Naive thymus-derived CD4-positive, alpha-beta T cell (primary cell): ENCODE results near the gene COL9A1. TPM values are rescaled to one million over a fixed set of nuclear protein-coding genes. Genes with fewer than 3 reads are reported as not detected.

ENCODE experiments used
- ATAC-seq: fragments of 150-1000 bp; cut with Tn5 transposase; 2 replicates; pipeline ENCODE4 v1.10.0; 2021; ENCODE audit warnings: mild to moderate bottlenecking, moderate library complexity
- CTCF ChIA-PET: fragments of 350-600 bp; sonication (Branson Sonifier 250); formaldehyde crosslinking; loops from one replicate; lab custom pipeline; 2021; ENCODE audit warnings: antibody characterized with exemption; lab: Charles Lee
- POLR2A ChIA-PET: fragments of 350-600 bp; sonication (Branson Sonifier 250); formaldehyde crosslinking; loops from one replicate; lab custom pipeline; 2021; ENCODE audit warnings: antibody characterized with exemption, inconsistent platforms; lab: Charles Lee
- DNase-seq, 9 donors: peaks; one replicate each; pipeline versions ENCODE4 v3.0.0 to v3.0.0-alpha.2; 2020 to 2022; ENCODE audit warnings: mixed read lengths in 1 of 9
- H3K27ac ChIP-seq: one replicate; pipeline ENCODE4 v1.7.0; 2013; ENCODE audit warnings: mild to moderate bottlenecking, low read depth, low read length, moderate library complexity
- H3K27me3 ChIP-seq, 2 donors: one replicate each; pipeline ENCODE4 v1.7.0; 2013; ENCODE audit warnings: low read length in 2 of 2, mild to moderate bottlenecking in 2 of 2, moderate library complexity in 2 of 2; ENCODE audit not compliant: control insufficient read depth in 2 of 2, insufficient read depth in 2 of 2
- H3K36me3 ChIP-seq, 3 experiments: 1 replicate in 2 of 3; 2 replicates in 1 of 3; pipeline ENCODE4 v1.7.0; 2013; ENCODE audit warnings: low read length in 3 of 3, mild to moderate bottlenecking in 3 of 3, moderate library complexity in 1 of 3; ENCODE audit not compliant: insufficient read depth in 3 of 3, control insufficient read depth in 2 of 3
- H3K4me1 ChIP-seq, 2 donors: one replicate each; pipeline ENCODE4 v1.7.0; 2013; ENCODE audit warnings: low read length in 2 of 2, mild to moderate bottlenecking in 2 of 2, moderate library complexity in 1 of 2; ENCODE audit not compliant: control insufficient read depth in 2 of 2, insufficient read depth in 2 of 2
- H3K4me3 ChIP-seq: 2 replicates; pipeline ENCODE4 v1.7.0; 2013; ENCODE audit warnings: mild to moderate bottlenecking, low read length
- H3K9me3 ChIP-seq, 3 experiments: 1 replicate in 2 of 3; 2 replicates in 1 of 3; pipeline ENCODE4 v1.7.0; 2013; ENCODE audit warnings: low read length in 3 of 3; ENCODE audit not compliant: control insufficient read depth in 2 of 3
- H3K27ac Mint-ChIP-seq, 9 donors: one replicate each; pipeline ENCODE4 v1.8.0; 2020 to 2022; ENCODE audit warnings: mixed read lengths in 9 of 9, mild to moderate bottlenecking in 8 of 9, moderate library complexity in 5 of 9, inconsistent platforms in 2 of 9
- H3K27me3 Mint-ChIP-seq, 5 donors: one replicate each; pipeline ENCODE4 v1.8.0; 2021 to 2022; ENCODE audit warnings: mixed read lengths in 5 of 5, mild to moderate bottlenecking in 1 of 5
- H3K36me3 Mint-ChIP-seq, 5 donors: one replicate each; pipeline ENCODE4 v1.8.0; 2020 to 2022; ENCODE audit warnings: mixed read lengths in 5 of 5, mild to moderate bottlenecking in 3 of 5, inconsistent platforms in 1 of 5
- H3K4me1 Mint-ChIP-seq, 7 donors: one replicate each; pipeline ENCODE4 v1.8.0; 2020 to 2022; ENCODE audit warnings: mixed read lengths in 7 of 7, mild to moderate bottlenecking in 3 of 7, inconsistent platforms in 1 of 7
- H3K4me3 Mint-ChIP-seq, 10 donors: one replicate each; pipeline ENCODE4 v1.8.0; 2020 to 2022; ENCODE audit warnings: mild to moderate bottlenecking in 10 of 10, mixed read lengths in 10 of 10, moderate library complexity in 6 of 10, inconsistent platforms in 2 of 10
- H3K9me3 Mint-ChIP-seq, 11 donors: one replicate each; pipeline ENCODE4 v1.8.0; 2020 to 2022; ENCODE audit warnings: mixed read lengths in 11 of 11, mild to moderate bottlenecking in 4 of 11, inconsistent platforms in 1 of 11, moderate library complexity in 1 of 11
- intact Hi-C, 2 donors: fragments of 100-400 bp; cut with micrococcal nuclease; formaldehyde crosslinking; loops; one replicate each; pipeline ENCODE4 v1.15.1; 2023
- polyA plus RNA-seq, 2 donors: library from polyadenylated mRNA; unstranded; fragments of 300-500 nt; fragmentation: Illumina TruSeq; gene quantifications; one replicate each; pipeline ENCODE4 v1.2.3, GENCODE V29; 2021
- total RNA-seq, 6 experiments: library from RNA in 5 of 6; stranded (reverse) in 5 of 6; gene quantifications; 1 replicate in 5 of 6; 2 replicates in 1 of 6; pipeline ENCODE4 v1.2.3 and lab custom pipeline; 2021 to 2026

COL9A1 gene
- total and polyA plus RNA-seq, 7 experiments from 2014 or later = not detected

- H3K4me1 ChIP-seq = no peaks in the 10 kb centered on the region
- Mint-ChIP-seq H3K27ac (no peak overlapping the region), H3K4me3 (no peak overlapping the region), H3K36me3 (no peaks in the 10 kb centered on the region), H3K27me3 (peaks cover 0 to 13% (median 5%) of the 10 kb centered on the region in 5 donors), H3K4me1 (no peaks in the 10 kb centered on the region), H3K9me3 (peaks cover 0 to 2% (median 0%) of the 10 kb centered on the region in 11 donors)
- H3K27me3 ChIP-seq = no peaks in the 10 kb centered on the region
- H3K9me3 ChIP-seq = no peaks in the 10 kb centered on the region
- no peak overlapping the region for H3K27ac ChIP-seq
- CTCF ChIA-PET = no interaction called here
- no peak for DNase-seq
- ATAC-seq = no peak
- intact Hi-C loops = no loop called here
- H3K36me3 ChIP-seq = no peaks in the 10 kb centered on the region
- POLR2A ChIA-PET = no interaction called here
- no peak overlapping the region for H3K4me3 ChIP-seq
Observed at GRCh38 chr6:70188202-70188601, 114.7 kb downstream of the COL9A1 start.

GRCh38 chr6:70186461-70186860 lies 116.4 kb downstream of the COL9A1 start:
- H3K9me3 ChIP-seq = no peaks in the 10 kb centered on the region
- no peak overlapping the region for H3K27ac ChIP-seq
- Mint-ChIP-seq H3K27me3 (peaks cover 0 to 13% (median 0%) of the 10 kb centered on the region in 5 donors), H3K4me1 (no peaks in the 10 kb centered on the region), H3K4me3 (no peak overlapping the region), H3K27ac (no peak overlapping the region), H3K36me3 (no peaks in the 10 kb centered on the region), H3K9me3 (no peaks in the 10 kb centered on the region)
- CTCF ChIA-PET = no interaction called here
- H3K4me1 ChIP-seq = no peaks in the 10 kb centered on the region
- intact Hi-C loops = no loop called here
- H3K36me3 ChIP-seq = no peaks in the 10 kb centered on the region
- POLR2A ChIA-PET = no interaction called here
- no peak for DNase-seq
- ATAC-seq = no peak
- no peak overlapping the region for H3K4me3 ChIP-seq
- H3K27me3 ChIP-seq = no peaks in the 10 kb centered on the region

- Mint-ChIP-seq H3K27me3 (peaks cover 0 to 8% (median 0%) of the 10 kb centered on the region in 5 donors), H3K36me3 (no peaks in the 10 kb centered on the region), H3K9me3 (no peaks in the 10 kb centered on the region), H3K4me1 (no peaks in the 10 kb centered on the region), H3K27ac (no peak overlapping the region), H3K4me3 (no peak overlapping the region)
- H3K4me1 ChIP-seq = no peaks in the 10 kb centered on the region
- H3K27ac ChIP-seq = no peak overlapping the region
- ChIA-PET POLR2A (no interaction called here), CTCF (no interaction called here)
- no peaks in the 10 kb centered on the region for H3K27me3 ChIP-seq
- H3K9me3 ChIP-seq = no peaks in the 10 kb centered on the region
- ATAC-seq (no peak), DNase-seq (no peak)
- intact Hi-C loops = no loop called here
- no peaks in the 10 kb centered on the region for H3K36me3 ChIP-seq
- H3K4me3 ChIP-seq = no peak overlapping the region
Observed at GRCh38 chr6:70184723-70185122, 118.2 kb downstream of the COL9A1 start.

- Mint-ChIP-seq H3K4me3 (no peak overlapping the region), H3K4me1 (no peaks in the 10 kb centered on the region), H3K27me3 (peaks cover 0 to 8% (median 0%) of the 10 kb centered on the region in 5 donors), H3K36me3 (no peaks in the 10 kb centered on the region), H3K27ac (no peak overlapping the region), H3K9me3 (peaks cover 0 to 2% (median 0%) of the 10 kb centered on the region in 11 donors)
- H3K4me1 ChIP-seq = no peaks in the 10 kb centered on the region
- CTCF ChIA-PET = no interaction called here
- H3K27ac ChIP-seq = no peak overlapping the region
- H3K9me3 ChIP-seq = no peaks in the 10 kb centered on the region
- no peak for DNase-seq
- no peaks in the 10 kb centered on the region for H3K27me3 ChIP-seq
- ATAC-seq = no peak
- intact Hi-C loops = no loop called here
- H3K36me3 ChIP-seq = no peaks in the 10 kb centered on the region
- POLR2A ChIA-PET = no interaction called here
- no peak overlapping the region for H3K4me3 ChIP-seq
Observed at GRCh38 chr6:70183538-70183937, 119.3 kb downstream of the COL9A1 start.

GRCh38 chr6:70180901-70181599 lies 121.8 kb downstream of the COL9A1 start:
- DNase-seq (no peak), ATAC-seq (no peak)
- Mint-ChIP-seq H3K36me3 (no peaks in the 10 kb centered on the region), H3K4me1 (no peaks in the 10 kb centered on the region), H3K9me3 (peaks cover 0 to 4% (median 0%) of the 10 kb centered on the region in 11 donors), H3K27me3 (peaks cover 0 to 10% (median 0%) of the 10 kb centered on the region in 5 donors), H3K27ac (no peak overlapping the region), H3K4me3 (no peak overlapping the region)
- Histone ChIP-seq H3K27me3 (no peaks in the 10 kb centered on the region), H3K9me3 (no peaks in the 10 kb centered on the region), H3K4me1 (no peaks in the 10 kb centered on the region), H3K4me3 (no peak overlapping the region), H3K36me3 (no peaks in the 10 kb centered on the region), H3K27ac (no peak overlapping the region)
- CTCF ChIA-PET = no interaction called here
- POLR2A ChIA-PET = no interaction called here
- intact Hi-C loops = no loop called here

- Histone ChIP-seq H3K27ac (no peak overlapping the region), H3K9me3 (no peaks in the 10 kb centered on the region), H3K27me3 (no peaks in the 10 kb centered on the region), H3K4me3 (no peak overlapping the region), H3K4me1 (no peaks in the 10 kb centered on the region), H3K36me3 (no peaks in the 10 kb centered on the region)
- no peaks in the 10 kb centered on the region for H3K36me3 Mint-ChIP-seq
- peaks cover 0 to 10% (median 0%) of the 10 kb centered on the region in 5 donors for H3K27me3 Mint-ChIP-seq
- H3K4me3 Mint-ChIP-seq = no peak overlapping the region
- ChIA-PET CTCF (no interaction called here), POLR2A (no interaction called here)
- DNase-seq (no peak), ATAC-seq (no peak)
- no peaks in the 10 kb centered on the region for H3K4me1 Mint-ChIP-seq
- H3K9me3 Mint-ChIP-seq = peaks cover 0 to 4% (median 0%) of the 10 kb centered on the region in 11 donors
- intact Hi-C loops = no loop called here
- H3K27ac Mint-ChIP-seq = no peak overlapping the region
Observed at GRCh38 chr6:70180183-70180900, 122.5 kb downstream of the COL9A1 start.
